ENCODE results near the gene SDSL.

The SDSL gene

DNA sequence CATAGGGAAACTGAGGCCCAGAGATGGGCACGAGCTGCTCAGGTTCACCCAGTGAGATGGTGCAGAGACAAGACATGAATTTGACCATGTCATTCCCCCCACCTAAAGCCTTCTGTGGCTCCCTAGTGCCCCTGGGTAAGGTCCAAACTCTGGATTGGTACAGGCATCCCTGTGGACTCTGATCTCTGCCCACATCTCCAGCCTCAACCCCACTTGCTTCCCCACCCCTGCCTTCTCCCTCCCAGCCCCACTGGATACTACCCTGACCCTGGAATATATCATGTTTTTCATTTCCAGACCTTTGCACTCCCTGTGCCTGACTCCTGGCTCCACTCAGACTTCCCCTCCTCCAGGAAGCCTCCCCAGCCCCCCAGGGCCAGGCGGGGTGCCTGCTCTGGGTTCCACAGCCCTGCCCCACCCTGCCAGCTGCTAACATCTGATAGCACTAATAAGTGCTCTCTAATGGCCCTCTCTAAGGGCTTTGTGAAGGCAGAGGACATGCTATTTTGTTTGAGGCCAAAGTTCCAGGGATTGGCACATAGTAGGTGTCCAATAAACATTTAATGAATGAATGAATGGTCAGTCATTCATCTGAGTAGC, 1.1 kb upstream of the SDSL start:
- DNase-seq (ENCODE audit: low read depth) = no peak

DNA sequence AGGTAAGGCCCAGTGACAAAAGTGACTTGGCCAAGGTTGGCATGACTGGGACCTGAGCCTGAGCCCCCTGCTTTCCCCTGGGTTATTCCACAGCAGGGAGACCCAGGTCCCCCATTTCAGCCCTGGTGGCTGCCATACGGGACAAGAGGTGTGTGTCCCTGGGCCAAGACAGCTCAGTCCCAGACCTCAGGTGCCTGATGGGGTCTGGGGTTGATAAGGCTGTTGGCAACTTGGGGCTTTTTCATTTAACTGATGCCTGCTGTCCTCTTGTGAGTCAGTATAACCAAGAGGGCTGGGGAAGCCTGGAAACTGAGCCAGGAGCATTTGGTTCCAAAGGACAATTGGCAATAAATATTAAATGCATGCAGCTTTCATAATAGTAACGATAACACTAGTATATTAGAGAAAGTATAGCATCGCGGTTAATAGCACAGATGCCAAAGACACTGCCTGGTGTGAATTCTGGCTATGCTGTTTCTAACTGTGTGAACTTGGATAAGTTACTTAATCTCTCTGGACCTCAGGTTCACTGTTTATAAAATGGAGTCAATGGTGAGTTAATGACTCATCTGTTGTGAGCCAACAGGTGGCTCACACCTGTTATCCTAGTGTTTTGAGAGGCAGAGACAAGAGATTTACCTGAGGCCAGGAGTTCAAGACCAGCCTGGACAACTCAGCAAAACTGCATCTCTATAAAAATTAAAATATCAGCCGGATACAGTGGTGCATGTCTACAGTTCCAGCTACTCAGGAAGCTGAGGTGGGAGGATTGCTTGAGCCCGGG, 898 bp downstream of the SDSL start:
- no peak for DNase-seq (ENCODE audit: low read depth)

DNA sequence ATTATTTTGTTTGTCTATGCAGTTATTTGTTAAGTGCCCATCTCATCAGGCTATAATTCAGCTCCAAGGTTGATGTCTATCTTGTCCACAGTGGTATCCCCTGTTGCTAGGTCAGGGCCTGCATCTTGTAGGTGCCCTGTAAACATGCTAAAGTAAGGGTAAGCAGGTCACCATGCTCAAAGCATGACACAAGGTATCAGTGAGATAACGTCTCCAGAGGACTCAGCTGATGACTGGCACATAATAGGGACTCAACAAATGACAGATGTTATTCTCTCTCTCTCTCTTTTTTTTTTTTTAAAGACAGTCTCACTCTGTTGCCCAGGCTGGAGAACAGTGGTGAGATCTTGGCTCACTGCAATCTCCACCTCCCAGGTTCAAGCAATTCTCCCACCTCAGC, 2.3 kb downstream of the SDSL start:
- no peak for DNase-seq (ENCODE audit: low read depth)

DNA sequence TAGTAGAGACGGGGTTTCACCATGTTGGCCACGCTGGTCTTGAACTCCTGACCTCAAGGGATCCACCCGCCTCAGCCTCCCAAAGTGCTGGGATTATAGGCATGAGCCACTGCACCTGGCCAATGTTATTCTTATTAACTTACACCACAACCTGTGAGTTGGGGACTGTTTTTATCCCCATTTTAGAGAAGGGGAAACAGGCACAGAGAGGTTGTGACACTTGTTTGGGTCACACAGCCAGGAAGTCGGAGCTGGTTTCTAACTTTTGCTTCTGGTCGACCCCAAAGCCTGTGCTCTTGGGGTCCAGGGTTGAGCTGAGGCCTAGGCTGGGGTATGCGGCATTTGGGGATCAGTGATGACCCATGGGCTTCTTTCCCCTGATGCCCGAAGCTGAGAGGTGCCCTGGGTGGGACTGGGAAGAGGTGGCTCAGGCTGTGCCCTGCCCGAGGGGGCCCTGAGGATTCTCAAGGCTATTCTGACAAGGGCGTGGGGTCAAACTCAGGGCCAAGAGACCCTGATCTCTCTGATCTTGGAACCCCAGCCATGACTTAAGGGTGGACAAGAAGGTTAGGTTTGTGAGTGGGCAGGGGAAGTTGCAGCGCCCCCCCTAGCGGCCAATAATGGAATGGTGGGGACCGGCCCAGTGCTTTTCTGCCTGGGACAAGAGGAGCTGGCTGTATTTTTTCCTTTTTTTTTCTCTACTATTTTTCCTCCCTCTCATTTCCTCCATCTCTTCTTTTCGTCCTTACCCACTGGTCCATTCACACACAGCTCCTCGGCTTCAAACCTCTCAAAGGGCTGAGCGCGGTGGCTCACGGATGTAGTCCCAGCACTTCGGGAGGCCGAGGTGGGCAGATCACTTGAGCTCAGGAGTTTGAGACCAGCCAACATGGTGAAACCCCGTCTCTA, 3.0 kb downstream of the SDSL start:
- DNase-seq (ENCODE audit: low read depth) = peak; percentile 45

DNA sequence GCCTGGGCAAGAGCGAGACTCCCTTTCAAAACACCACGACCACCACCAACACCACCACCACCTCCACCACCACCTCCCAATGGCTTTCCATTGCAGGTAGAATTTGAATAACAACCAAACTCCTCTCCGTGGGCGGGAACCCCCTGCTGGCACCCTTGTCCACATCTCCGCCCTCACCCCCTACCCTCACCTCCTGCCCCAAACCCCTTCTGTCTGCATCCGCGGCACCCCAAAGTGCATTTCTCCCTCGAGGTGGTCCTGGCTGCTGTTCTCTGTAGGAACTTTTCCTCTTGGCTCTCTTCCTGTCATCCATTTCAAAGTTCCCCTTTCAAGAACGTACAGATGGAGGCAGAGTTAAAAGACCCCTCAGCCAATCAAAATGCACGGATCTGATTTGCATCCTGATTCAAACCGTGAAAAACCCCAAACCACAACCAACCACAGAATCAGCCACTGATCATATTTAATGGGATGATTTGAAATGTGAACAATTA, 3.8 kb downstream of the SDSL start:
- DNase-seq (ENCODE audit: low read depth) = no peak

DNA sequence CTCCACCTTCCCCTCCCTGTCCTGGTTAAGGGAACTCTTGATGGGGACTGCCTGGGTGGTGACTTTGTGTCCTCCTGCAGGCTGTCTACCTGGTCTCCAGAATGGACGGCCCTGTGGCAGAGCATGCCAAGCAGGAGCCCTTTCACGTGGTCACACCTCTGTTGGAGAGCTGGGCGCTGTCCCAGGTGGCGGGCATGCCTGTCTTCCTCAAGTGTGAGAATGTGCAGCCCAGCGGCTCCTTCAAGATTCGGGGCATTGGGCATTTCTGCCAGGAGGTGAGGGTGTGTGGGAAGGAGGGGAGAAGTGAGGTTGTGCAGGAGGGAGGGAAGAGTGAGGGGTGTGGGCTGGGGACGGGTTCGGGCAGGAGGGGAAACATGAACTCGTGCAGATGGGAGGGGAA, 5.7 kb downstream of the SDSL start:
- DNase-seq (ENCODE audit: low read depth) = no peak

DNA sequence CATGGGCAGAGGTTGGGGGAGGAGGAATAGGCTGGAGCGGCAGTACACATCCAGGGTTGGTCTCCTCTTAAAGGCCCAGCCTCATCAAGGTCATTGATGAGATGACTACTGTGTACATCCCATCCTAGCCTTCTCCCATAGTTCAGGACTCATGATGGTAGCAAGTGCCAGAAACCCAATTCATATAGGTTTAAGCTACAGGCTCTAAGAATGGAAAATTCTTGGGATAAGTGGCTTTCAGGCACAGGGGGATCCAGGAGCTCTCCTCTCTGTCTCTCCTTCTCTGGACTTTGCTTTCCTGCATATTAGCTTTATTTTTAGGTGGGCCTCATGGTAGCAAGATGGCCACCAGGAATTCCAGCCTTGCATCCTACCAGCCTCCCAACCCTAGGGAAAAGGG, 6.3 kb downstream of the SDSL start:
- no peak for DNase-seq (ENCODE audit: low read depth)

DNA sequence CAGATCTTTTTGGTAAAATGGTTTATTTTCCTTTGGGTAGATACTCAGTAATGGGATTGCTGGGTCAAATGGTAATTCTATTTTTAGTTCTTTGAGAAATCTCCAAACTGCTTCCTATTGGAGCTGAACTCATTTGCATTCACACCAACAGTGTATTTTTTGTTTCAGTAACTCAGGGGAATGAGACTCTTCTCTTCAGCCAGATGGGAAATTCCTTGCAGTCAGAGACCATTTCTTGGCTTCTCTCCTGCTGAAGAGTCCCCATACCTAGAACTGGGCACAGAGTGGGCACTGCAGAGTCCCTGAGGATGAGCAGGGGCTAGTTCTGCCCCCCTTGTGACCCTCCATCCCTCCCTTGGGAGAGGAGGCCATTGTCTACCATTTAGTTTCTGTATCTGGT, 10.8 kb downstream of the SDSL start:
- no peak for DNase-seq (ENCODE audit: low read depth)

DNA sequence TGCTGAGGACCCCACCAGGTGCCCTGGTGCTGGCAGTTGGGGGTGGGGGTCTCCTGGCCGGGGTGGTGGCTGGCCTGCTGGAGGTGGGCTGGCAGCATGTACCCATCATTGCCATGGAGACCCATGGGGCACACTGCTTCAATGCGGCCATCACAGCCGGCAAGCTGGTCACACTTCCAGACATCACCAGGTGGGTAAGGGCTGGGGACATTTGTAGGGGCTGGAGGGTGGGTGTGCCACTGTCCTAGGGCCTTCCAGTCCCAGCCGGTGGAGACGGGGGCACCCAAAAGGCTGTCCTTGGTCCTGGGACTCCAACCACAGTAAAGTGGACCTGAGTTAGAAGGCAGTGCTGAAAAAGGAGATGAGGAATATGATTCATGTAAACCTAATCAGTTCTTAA, 13.2 kb downstream of the SDSL start:
- DNase-seq (ENCODE audit: low read depth) = no peak

DNA sequence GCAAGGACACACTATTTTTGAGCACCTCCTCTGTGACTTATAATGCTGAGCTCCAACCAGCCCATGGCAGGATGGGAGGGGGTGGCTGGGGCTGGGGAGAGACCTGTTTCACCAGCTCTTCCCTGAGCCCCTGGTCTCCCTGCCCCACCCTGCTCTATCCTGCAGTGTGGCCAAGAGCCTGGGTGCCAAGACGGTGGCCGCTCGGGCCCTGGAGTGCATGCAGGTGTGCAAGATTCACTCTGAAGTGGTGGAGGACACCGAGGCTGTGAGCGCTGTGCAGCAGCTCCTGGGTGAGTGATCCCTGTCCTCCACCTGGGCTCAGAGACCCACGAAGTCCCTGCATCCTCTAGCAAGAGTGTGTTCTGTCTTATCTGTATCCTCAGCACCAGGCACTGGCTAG, 14.4 kb downstream of the SDSL start:
- DNase-seq (ENCODE audit: low read depth) = no peak

DNA sequence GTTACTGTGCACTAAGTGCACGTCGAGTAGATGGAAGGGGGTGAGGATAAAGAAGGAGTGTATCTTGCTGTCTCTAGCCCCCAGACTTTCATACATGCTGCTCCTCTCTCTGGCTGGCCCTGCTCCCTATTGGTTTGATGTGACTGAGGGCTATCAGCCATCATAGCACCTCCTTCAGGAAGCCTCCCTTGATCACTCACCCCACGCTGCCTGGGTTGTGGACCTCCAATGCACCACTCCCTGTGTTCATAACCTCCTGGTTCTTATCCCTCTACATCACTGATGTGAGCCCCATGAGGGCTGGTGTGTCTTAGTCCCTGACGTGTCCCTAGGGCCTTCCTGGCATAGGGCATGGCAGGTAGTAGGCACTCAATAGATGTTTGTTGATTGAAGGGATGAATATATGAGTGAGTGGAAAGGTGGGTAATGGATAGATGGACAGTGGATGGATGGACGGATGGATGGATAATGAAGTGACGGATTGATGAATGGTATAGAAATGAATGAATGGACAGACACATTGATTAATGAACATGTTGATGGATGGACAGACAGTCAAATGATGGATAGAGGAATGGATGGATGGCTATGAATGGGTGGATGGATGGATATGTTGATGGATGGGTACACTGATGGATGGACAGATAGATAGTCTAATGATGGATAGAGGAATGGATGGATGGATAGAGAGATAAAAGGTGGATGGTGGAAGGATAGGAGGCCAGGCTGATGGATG, 15.0 kb downstream of the SDSL start:
- no peak for DNase-seq (ENCODE audit: low read depth)

DNA sequence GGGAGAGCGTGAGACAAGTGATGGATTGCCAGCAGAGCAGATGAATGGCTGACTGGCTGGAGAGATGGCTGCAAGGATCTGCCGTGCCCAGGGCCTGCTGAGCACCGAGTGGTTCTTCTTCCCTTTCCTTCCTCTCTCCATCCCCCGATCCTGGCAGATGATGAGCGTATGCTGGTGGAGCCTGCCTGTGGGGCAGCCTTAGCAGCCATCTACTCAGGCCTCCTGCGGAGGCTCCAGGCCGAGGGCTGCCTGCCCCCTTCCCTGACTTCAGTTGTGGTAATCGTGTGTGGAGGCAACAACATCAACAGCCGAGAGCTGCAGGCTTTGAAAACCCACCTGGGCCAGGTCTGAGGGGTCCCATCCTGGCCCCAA, 15.5 kb downstream of the SDSL start:
- DNase-seq (ENCODE audit: low read depth) = no peak

DNA sequence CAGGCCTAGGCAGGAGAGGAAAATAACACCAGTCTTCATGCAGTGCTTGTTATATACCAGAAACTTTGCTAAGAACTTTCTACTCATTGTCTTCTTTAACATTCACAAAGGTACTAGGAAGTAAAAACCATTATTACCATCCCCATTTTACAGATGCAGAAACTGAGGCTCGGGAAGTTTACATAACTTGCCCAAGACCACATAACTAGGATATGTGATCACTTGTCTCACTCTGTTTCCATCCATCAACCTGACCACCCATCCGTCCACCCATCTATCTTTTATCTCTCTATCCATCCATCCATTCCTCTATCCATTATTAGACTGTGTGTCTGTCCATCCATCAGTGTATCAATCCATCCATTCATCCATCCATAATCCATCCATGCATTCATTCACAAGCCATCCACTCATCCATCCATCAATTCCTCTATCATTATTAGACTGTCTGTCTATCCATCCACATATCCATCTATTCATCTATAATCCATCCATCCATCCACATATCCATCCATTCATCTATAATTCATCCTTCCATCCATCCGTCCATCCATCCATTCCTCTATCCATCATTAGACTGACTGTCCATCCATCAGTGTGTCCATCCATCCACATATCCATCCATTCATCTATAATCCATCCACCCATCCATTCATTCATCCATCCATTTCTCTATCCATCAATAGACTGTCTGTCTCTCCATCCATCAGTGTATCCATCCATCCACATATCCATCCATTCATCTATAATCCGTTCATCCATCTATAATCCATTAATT, 16.5 kb downstream of the SDSL start:
- no peak for DNase-seq (ENCODE audit: low read depth)

DNA sequence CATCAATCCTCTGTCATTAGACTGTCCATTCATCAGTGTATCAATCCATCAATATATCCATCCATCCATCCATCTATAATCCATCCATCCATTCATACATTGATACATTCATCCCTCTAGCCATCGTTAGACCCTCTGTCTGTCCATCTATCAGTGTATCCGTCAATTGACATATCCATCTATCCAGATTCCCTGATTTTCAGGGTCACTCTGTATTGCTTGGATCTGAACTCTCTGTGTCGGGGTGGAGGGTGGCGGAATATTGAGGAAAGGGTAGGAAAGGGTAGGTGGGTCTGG, 17.1 kb downstream of the SDSL start:
- DNase-seq (ENCODE audit: low read depth) = no peak

DNA sequence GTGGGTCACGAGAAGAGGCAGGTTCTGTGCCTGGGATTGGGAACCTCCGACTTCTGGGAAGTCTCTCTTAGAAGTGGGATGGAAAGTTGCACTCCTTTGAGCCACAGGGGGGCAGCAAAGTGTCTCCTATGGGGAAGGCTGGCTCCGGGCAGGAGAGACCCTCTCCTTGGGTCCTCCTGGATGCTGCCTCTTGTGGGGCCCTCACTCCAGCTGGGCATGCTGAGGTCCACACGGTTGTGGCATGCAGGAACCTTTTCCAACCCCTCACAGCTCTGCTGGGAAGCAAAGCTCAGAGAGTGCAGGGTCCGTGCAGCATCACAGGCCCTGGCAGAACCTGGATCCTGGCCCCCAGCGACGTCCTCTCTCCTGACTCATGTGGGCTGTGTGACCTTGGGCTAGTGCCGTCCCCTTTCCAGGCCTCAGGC, 17.4 kb downstream of the SDSL start:
- no peak for DNase-seq (ENCODE audit: low read depth)

DNA sequence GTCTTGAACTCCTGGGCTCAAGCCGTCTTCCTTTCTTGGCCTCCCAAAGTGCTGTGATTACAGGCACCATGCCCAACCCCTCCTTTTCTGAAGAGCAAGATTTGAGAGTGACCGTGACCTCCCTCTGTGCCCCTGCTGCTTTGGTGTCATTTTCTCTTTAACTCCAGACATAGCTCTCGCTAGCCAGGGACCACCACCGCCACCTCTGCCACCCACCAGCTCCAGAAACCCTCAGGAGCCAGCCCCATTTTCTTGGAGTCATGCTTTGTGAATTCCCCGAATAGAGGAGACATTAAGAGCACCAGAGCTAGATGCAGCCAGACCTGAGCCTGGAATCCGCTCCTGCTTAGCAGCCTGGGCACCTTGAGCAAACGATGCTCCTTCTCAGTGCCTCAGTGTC, 18.2 kb downstream of the SDSL start:
- no peak for DNase-seq (ENCODE audit: low read depth)

DNA sequence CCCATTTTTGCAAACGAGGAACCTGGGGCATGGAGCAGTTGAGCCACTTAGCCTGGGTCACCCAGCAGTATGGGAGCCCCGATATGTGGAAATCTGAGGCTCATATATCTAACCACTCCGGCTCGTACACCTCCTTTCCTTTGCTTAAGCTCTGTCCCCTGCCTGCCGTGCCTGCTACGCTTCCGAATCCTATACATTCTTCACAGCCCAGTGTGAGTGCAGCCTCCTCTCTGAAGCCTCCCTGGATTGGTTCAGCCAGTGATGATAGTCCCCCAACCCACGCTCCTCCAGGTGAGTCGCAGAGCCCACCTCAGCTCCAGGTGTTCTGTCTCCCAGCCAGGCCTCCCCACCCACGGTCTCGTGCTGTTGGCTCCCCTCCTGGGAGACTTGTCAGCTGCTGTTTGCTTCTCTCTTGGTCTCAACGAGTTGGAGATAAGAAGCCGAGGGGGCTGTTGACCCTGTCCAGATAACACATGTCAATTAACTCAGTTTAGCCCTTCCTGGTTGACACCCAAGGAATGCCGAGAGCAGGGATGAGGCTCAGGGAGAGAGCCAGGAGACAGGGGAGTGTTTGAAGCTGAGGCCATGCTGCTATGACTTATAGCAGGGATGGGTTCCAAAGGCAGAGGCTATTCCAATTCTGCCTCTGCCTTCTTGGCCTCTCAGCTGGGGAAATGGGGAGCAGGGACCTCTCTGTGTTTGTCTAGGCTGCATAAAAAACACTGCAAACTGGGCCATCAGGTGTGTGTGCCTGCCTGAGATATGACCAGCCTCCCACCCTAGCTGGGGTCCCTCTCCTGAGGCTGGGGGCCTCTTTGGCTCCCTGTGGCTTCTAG, 19.0 kb downstream of the SDSL start:
- DNase-seq (ENCODE audit: low read depth) = no peak

DNA sequence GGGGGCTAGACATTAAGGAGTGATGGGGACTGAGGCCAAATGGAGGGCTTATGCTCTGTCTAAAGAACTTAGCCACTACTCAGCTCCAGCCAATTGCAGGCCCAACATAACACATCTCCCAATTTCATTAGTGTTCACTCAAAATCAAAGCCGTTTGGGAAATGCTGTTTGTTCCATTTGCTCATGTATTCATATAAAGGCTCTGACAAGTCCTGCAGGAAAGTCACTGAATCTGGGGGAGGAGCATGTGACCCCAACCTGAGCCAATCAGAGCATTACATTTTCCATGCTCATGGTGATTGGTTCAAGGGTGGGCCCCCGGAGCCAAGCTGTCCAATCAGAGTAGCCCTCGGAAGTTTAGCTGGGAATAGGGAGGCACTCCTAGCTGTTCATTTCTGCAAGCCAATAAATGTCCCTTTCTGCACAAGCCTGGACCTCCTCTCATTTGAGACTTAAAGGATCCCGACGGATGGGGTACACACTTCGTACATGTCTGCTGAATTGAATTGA, 20.9 kb downstream of the SDSL start:
- no peak for DNase-seq (ENCODE audit: low read depth)

DNA sequence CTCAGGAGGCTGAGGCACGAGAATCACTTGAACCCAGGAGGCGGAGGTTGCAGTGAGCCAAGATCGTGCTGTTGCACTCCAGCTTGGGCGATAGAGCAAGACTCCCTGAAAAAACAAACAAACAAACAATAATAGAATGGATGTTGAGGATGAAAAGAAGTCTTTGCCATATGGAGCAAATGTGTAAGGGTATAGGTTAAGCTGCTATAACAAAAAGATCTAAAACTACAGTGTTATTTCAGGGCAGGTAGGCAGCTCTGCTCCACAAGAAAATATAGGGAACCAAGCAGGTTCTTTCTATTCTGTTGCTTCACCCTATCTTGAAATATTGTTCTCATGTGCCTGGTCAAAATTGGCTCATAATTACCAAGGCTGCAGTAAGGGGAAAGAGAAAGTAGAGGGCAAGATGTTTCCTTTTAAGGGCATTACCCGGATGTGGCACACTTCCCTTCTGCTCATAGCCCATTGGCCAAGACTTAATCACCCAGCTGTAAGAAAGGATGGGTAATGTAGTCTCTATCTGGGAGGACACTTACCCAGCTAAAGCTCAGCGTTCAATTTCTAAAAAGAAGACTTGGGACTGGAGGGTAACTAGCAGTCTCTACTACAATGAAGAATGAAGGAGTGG, 23.5 kb downstream of the SDSL start:
- DNase-seq (ENCODE audit: low read depth) = no peak

DNA sequence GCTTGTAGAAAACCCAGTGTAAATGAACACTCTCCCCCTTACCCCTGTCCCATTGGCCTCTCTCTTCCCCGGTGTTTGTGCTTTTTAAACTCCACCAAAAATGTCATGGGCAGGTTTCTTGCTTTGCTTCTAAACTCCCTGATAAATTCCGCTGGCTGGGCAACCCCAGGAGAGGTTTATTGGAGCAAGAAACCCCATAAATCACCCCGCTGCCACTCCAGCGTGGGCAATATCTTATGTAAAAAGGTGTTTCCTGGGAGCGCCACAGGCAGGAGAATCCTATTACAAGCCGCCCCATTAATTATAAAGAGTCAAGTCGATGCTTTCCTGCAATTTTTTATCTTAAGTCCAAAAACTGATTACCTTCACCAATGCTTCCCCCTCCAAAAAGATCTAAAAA, 26.7 kb downstream of the SDSL start:
- DNase-seq (ENCODE audit: low read depth) = no peak
